KMS-11 (cell line): Measurements from ENCODE around the gene C4BPB.
A peak's percentile ranks its signal among the peaks of the same experiment; 100 is the strongest.

Source experiments
- H2AFZ ChIP-seq: fragments of 200-600 bp; sonication (generic); 2 replicates; pipeline ENCODE4 v1.6.1; 2016; ENCODE audit warnings: antibody characterized with exemption, mixed run types, low read depth
- H3K27ac ChIP-seq: fragments of 200-600 bp; sonication (generic); 2 replicates; pipeline ENCODE4 v1.6.1; 2016; ENCODE audit warnings: mild to moderate bottlenecking, mixed run types
- H3K27me3 ChIP-seq: fragments of 200-600 bp; sonication (generic); 2 replicates; pipeline ENCODE4 v1.6.1; 2017; ENCODE audit warnings: mild to moderate bottlenecking, low read depth, mixed run types, moderate library complexity; ENCODE audit not compliant: insufficient read depth
- H3K36me3 ChIP-seq: fragments of 200-600 bp; sonication (generic); 2 replicates; pipeline ENCODE4 v1.6.1; 2017; ENCODE audit warnings: mild to moderate bottlenecking, mixed run types; ENCODE audit not compliant: insufficient read depth
- H3K4me1 ChIP-seq: fragments of 200-600 bp; sonication (generic); 2 replicates; pipeline ENCODE4 v1.6.1; 2016; ENCODE audit warnings: mild to moderate bottlenecking, low read depth, mixed run types; ENCODE audit not compliant: poor library complexity, severe bottlenecking
- H3K4me2 ChIP-seq: fragments of 200-600 bp; sonication (generic); 2 replicates; pipeline ENCODE4 v1.7.0; 2016; ENCODE audit warnings: mild to moderate bottlenecking, mixed run types
- H3K4me3 ChIP-seq: fragments of 200-600 bp; sonication (generic); IDR thresholded peaks from 2 replicates; pipeline ENCODE4 v1.6.1; 2017; ENCODE audit warnings: low read depth, low read length, mixed read lengths; ENCODE audit not compliant: insufficient read depth
- H3K79me2 ChIP-seq: fragments of 200-600 bp; sonication (generic); 2 replicates; pipeline ENCODE4 v1.6.1; 2016; ENCODE audit warnings: low read depth, mixed run types; ENCODE audit not compliant: insufficient read depth
- H3K9ac ChIP-seq: fragments of 200-600 bp; sonication (generic); 2 replicates; pipeline ENCODE4 v1.6.1; 2016; ENCODE audit warnings: mild to moderate bottlenecking, mixed run types
- H4K20me1 ChIP-seq: fragments of 200-600 bp; sonication (generic); 2 replicates; pipeline ENCODE4 v1.6.1; 2016; ENCODE audit warnings: mild to moderate bottlenecking, mixed run types; ENCODE audit not compliant: insufficient read depth
- CTCF ChIP-seq: fragments of 200-600 bp; sonication (generic); conservative IDR thresholded peaks from 2 replicates; pipeline ENCODE4 v1.6.1; 2017; ENCODE audit warnings: low read depth, mild to moderate bottlenecking, antibody characterized with exemption, low read length, moderate library complexity, mixed read lengths

Gene C4BPB

GRCh38 chr1:207084232-207084631 lies 4.4 kb upstream of the C4BPB start:
- no peaks in the 10 kb centered on the region for H3K79me2 ChIP-seq
- peak overlapping the region; percentile 71 for H3K4me2 ChIP-seq
- no peak overlapping the region for H2AFZ ChIP-seq
- no peak overlapping the region for H3K27ac ChIP-seq
- TF ChIP-seq CTCF = no peak
- no peaks in the 10 kb centered on the region for H3K36me3 ChIP-seq
- H3K4me1 ChIP-seq = peaks cover 78% of the 10 kb centered on the region
- no peak overlapping the region for H3K9ac ChIP-seq
- no peaks in the 10 kb centered on the region for H4K20me1 ChIP-seq
- H3K4me3 ChIP-seq = no peak overlapping the region
- H3K27me3 ChIP-seq = no peaks in the 10 kb centered on the region

- H3K27ac ChIP-seq = peak overlapping the region; percentile 37; the same call in 1 of the 2 replicates
- H3K9ac ChIP-seq = no peak overlapping the region; the same call in 1 of the 2 replicates
- peaks cover 83% of the 10 kb centered on the region for H3K4me1 ChIP-seq
- H3K36me3 ChIP-seq = no peaks in the 10 kb centered on the region
- no peak overlapping the region for H3K4me3 ChIP-seq
- H3K4me2 ChIP-seq = peak overlapping the region; percentile 71
- TF ChIP-seq CTCF = peak; percentile 94
- no peaks in the 10 kb centered on the region for H3K79me2 ChIP-seq
- H4K20me1 ChIP-seq = no peaks in the 10 kb centered on the region
- peak overlapping the region; percentile 10; the same call in 1 of the 2 replicates for H2AFZ ChIP-seq
- no peaks in the 10 kb centered on the region for H3K27me3 ChIP-seq
Measured at GRCh38 chr1:207084701-207085180, 3.9 kb upstream of the C4BPB start.

- no peak overlapping the region for H2AFZ ChIP-seq
- no peaks in the 10 kb centered on the region for H3K36me3 ChIP-seq
- no peak overlapping the region for H3K4me2 ChIP-seq
- H3K4me3 ChIP-seq = no peak overlapping the region
- no peaks in the 10 kb centered on the region for H4K20me1 ChIP-seq
- no peaks in the 10 kb centered on the region for H3K27me3 ChIP-seq
- H3K4me1 ChIP-seq = peaks cover 95% of the 10 kb centered on the region
- no peak overlapping the region for H3K9ac ChIP-seq
- no peaks in the 10 kb centered on the region for H3K79me2 ChIP-seq
- TF ChIP-seq CTCF = no peak
- H3K27ac ChIP-seq = no peak overlapping the region
Measured at GRCh38 chr1:207085887-207086286, 2.8 kb upstream of the C4BPB start.

GRCh38 chr1:207088161-207088560 lies 499 bp upstream of the C4BPB start:
- H3K79me2 ChIP-seq = no peaks in the 10 kb centered on the region
- peak overlapping the region; percentile 42 for H3K4me2 ChIP-seq
- H3K9ac ChIP-seq = no peak overlapping the region
- H3K27me3 ChIP-seq = no peaks in the 10 kb centered on the region
- H2AFZ ChIP-seq = peak overlapping the region; percentile 14; the same call in 1 of the 2 replicates
- H3K36me3 ChIP-seq = no peaks in the 10 kb centered on the region
- peak overlapping the region; percentile 52; the same call in 1 of the 2 replicates for H3K27ac ChIP-seq
- H3K4me3 ChIP-seq = no peak overlapping the region
- TF ChIP-seq CTCF = no peak
- H3K4me1 ChIP-seq = peaks cover 94% of the 10 kb centered on the region
- no peaks in the 10 kb centered on the region for H4K20me1 ChIP-seq
